GM19035 (cell line): Measurements from ENCODE around the gene KCNQ1OT1.

Experiments
- ATAC-seq: cut with Tn5 transposase; IDR thresholded peaks from one replicate; pipeline ENCODE4 v1.9.1; 2021; ENCODE audit not compliant: unreplicated experiment

KCNQ1OT1 gene

GRCh38 chr11:2669634-2670469 lies 29.9 kb downstream of the KCNQ1OT1 start:
- ATAC-seq = no peak

GRCh38 chr11:2668876-2669275 lies 30.9 kb downstream of the KCNQ1OT1 start:
- ATAC-seq = no peak

- no peak for ATAC-seq
Observed at GRCh38 chr11:2667940-2668339, 31.9 kb downstream of the KCNQ1OT1 start.

- no peak for ATAC-seq
Observed at GRCh38 chr11:2666828-2667570, 32.8 kb downstream of the KCNQ1OT1 start.

GRCh38 chr11:2666401-2666741 lies 33.4 kb downstream of the KCNQ1OT1 start:
- ATAC-seq = no peak

GRCh38 chr11:2665526-2666400 lies 34.0 kb downstream of the KCNQ1OT1 start:
- no peak for ATAC-seq

GRCh38 chr11:2664791-2665525 lies 34.8 kb downstream of the KCNQ1OT1 start:
- no peak for ATAC-seq

GRCh38 chr11:2664376-2664775 lies 35.4 kb downstream of the KCNQ1OT1 start:
- no peak for ATAC-seq

- ATAC-seq = no peak
Observed at GRCh38 chr11:2663915-2664314, 35.9 kb downstream of the KCNQ1OT1 start.

- ATAC-seq = no peak
Observed at GRCh38 chr11:2663506-2663905, 36.3 kb downstream of the KCNQ1OT1 start.

GRCh38 chr11:2662430-2663299 lies 37.1 kb downstream of the KCNQ1OT1 start:
- ATAC-seq = no peak

- no peak for ATAC-seq
Observed at GRCh38 chr11:2662024-2662312, 37.8 kb downstream of the KCNQ1OT1 start.

- ATAC-seq = no peak
Observed at GRCh38 chr11:2661173-2662023, 38.4 kb downstream of the KCNQ1OT1 start.

- no peak for ATAC-seq
Observed at GRCh38 chr11:2660357-2660939, 39.3 kb downstream of the KCNQ1OT1 start.

GRCh38 chr11:2657697-2658284 lies 42.0 kb downstream of the KCNQ1OT1 start:
- no peak for ATAC-seq

GRCh38 chr11:2656859-2657258 lies 42.9 kb downstream of the KCNQ1OT1 start:
- no peak for ATAC-seq

- no peak for ATAC-seq
Observed at GRCh38 chr11:2655834-2656622, 43.8 kb downstream of the KCNQ1OT1 start.
